ENCODE results near the gene ZNF423. TPM values are rescaled to one million over a fixed set of nuclear protein-coding genes. Genes with fewer than 3 reads are reported as not detected.

The ZNF423 gene
- total and polyA plus RNA-seq, 7 donors: 2.3 to 30.7 (median 14.4) TPM

- DNase-seq (no peak), ATAC-seq (no peak)
- Histone ChIP-seq H3K27ac (no peak overlapping the region), H3K9me3 (no peaks in the 10 kb centered on the region), H3K27me3 (ENCODE audit: insufficient read depth in 3 of 3, low read length in 2 of 3) (no peaks in the 10 kb centered on the region), H3K36me3 (ENCODE audit: insufficient read depth in 1 of 2, low read depth in 1 of 2) (peaks cover 0 to 29% of the 10 kb centered on the region in 2 donors), H3K4me1 (peaks cover 23% of the 10 kb centered on the region), H3K4me3 (no peak overlapping the region)
- 95 to 96% (median 96%) methylated on average over 4 of the region's 4 CpGs for WGBS, 3 donors
- intact Hi-C loops (cut with DNase I): no loop called here
- no peak for TF ChIP-seq CTCF (IDR thresholded peaks at IDR 0.05)
Observed at GRCh38 chr16:49519741-49520140, 336.2 kb downstream of the ZNF423 start.

GRCh38 chr16:49519008-49519656, 336.8 kb downstream of the ZNF423 start:
- Histone ChIP-seq H3K27me3 (ENCODE audit: insufficient read depth in 3 of 3, low read length in 2 of 3) (no peaks in the 10 kb centered on the region), H3K4me1 (peaks cover 23% of the 10 kb centered on the region), H3K4me3 (no peak overlapping the region), H3K27ac (no peak overlapping the region), H3K9me3 (no peaks in the 10 kb centered on the region), H3K36me3 (ENCODE audit: insufficient read depth in 1 of 2, low read depth in 1 of 2) (peaks cover 0 to 29% of the 10 kb centered on the region in 2 donors)
- no peak for DNase-seq
- ATAC-seq: no peak
- intact Hi-C loops (cut with DNase I): no loop called here
- WGBS, 3 donors: 90 to 93% (median 92%) methylated on average over 7 of the region's 7 CpGs
- TF ChIP-seq CTCF (IDR thresholded peaks at IDR 0.05): no peak

- no peak for TF ChIP-seq CTCF (IDR thresholded peaks at IDR 0.05)
- ATAC-seq: peak; percentile 81 to 91 (median 84)
Observed at GRCh38 chr16:49516382-49517036, 339.4 kb downstream of the ZNF423 start.

GRCh38 chr16:49515861-49516260, 340.1 kb downstream of the ZNF423 start:
- Histone ChIP-seq H3K4me1 (peaks cover 28% of the 10 kb centered on the region), H3K27me3 (ENCODE audit: insufficient read depth in 3 of 3, low read length in 2 of 3) (no peaks in the 10 kb centered on the region), H3K4me3 (no peak overlapping the region), H3K36me3 (ENCODE audit: insufficient read depth in 1 of 2, low read depth in 1 of 2) (peaks cover 0 to under 1% of the 10 kb centered on the region in 2 donors), H3K27ac (no peak overlapping the region), H3K9me3 (no peaks in the 10 kb centered on the region)
- no peak for ATAC-seq
- no peak for TF ChIP-seq CTCF (IDR thresholded peaks at IDR 0.05)
- 88 to 93% (median 90%) methylated on average over 12 of the region's 12 CpGs for WGBS, 3 donors
- DNase-seq: no peak
- intact Hi-C loops (cut with DNase I): no loop called here

More at GRCh38 chr16:49516382-49517036, 339.4 kb downstream of the ZNF423 start:
- intact Hi-C loops (cut with DNase I): no loop called here
- H3K36me3 ChIP-seq (ENCODE audit: insufficient read depth in 1 of 2, low read depth in 1 of 2): peaks cover 0 to 7% of the 10 kb centered on the region in 2 donors
- DNase-seq: no peak
- no peaks in the 10 kb centered on the region for H3K27me3 ChIP-seq (ENCODE audit: insufficient read depth in 3 of 3, low read length in 2 of 3)
- H3K27ac ChIP-seq: peak overlapping the region; percentile 34
- WGBS, 3 donors: 23 to 39% (median 28%) methylated on average over 8 of the region's 8 CpGs
- peaks cover 23% of the 10 kb centered on the region for H3K4me1 ChIP-seq
- no peaks in the 10 kb centered on the region for H3K9me3 ChIP-seq
- no peak overlapping the region for H3K4me3 ChIP-seq

Measured in psoas muscle (tissue), 8 donors.